K562 (cell line): ENCODE data around the gene C1orf174. TPM values are rescaled to one million over a fixed set of nuclear protein-coding genes. Genes with fewer than 3 reads are reported as not detected.

Experiments
- ATAC-seq: fragments of 200-7000 bp; cut with Tn5 transposase; 3 replicates; pipeline ENCODE4 v1.9.1; 2020; ENCODE audit warnings: moderate library complexity
- BruUV-seq: library from RNA; stranded (reverse); fragments of 400-500 nt; replicated peaks from 2 replicates; lab custom pipeline; 2021; lab: Mats Ljungman, UMichigan
- CTCF ChIA-PET: fragments of 300-600 bp; formaldehyde crosslinking; extraction: SDS; loops from one replicate; lab custom pipeline; 2021; ENCODE audit warnings: low intra/inter-chr PET ratio; lab: Yijun Ruan, JAX
- POLR2A ChIA-PET: fragments of 300-600, 350-650 bp; sonication (Branson Sonifier 250); formaldehyde crosslinking; extraction: SDS; loops from one replicate; lab custom pipeline; 2021; ENCODE audit warnings: antibody characterized with exemption, inconsistent platforms; lab: Yijun Ruan, JAX
- DNase-seq, 4 experiments: peaks; one replicate each; pipeline versions ENCODE4 v3.0.0 to v3.0.0-alpha.2; 2011 to 2018; ENCODE audit warnings: low spot score in 3 of 4, mixed read lengths in 3 of 4; ENCODE audit errors: extremely low read depth in 1 of 4
- FAIRE-seq: peaks from 2 replicates; lab custom pipeline; 2011; peaks lifted over from hg19 to GRCh38; lab: Jason Lieb, UNC
- H2AFZ ChIP-seq: 2 replicates; pipeline ENCODE4 v1.6.0; 2011; ENCODE audit warnings: low read depth, low read length, control low read depth, inconsistent platforms
- H3K27ac ChIP-seq: fragments of 200-600 bp; 3 replicates; pipeline ENCODE4 v1.8.0; 2011; ENCODE audit warnings: low read depth, mild to moderate bottlenecking, control low read depth, inconsistent platforms, low read length, moderate library complexity, mixed read lengths; ENCODE audit errors: extremely low read depth
- H3K27me3 ChIP-seq, 2 experiments: fragments of 300-600 bp in 1 of 2; 2 replicates in 1 of 2; 3 replicates in 1 of 2; pipeline versions ENCODE4 v1.6.0 to v1.8.0; 2011; ENCODE audit warnings: inconsistent platforms in 2 of 2, low read length in 2 of 2, mild to moderate bottlenecking in 1 of 2, mixed read lengths in 1 of 2, moderate library complexity in 1 of 2; ENCODE audit not compliant: control insufficient read depth in 2 of 2, insufficient read depth in 2 of 2
- H3K36me3 ChIP-seq: fragments of 300-600 bp; 3 replicates; pipeline ENCODE4 v1.8.0; 2011; ENCODE audit warnings: mild to moderate bottlenecking, low read length, inconsistent platforms; ENCODE audit not compliant: control insufficient read depth, insufficient read depth
- H3K4me1 ChIP-seq, 2 experiments: fragments of 200-600 bp in 1 of 2; replicated peaks in 1 of 2; 2 replicates in 1 of 2; 3 replicates in 1 of 2; pipeline versions ENCODE4 v1.5.1 to v1.8.0; 2011; ENCODE audit warnings: inconsistent platforms in 2 of 2, low read length in 2 of 2, mild to moderate bottlenecking in 1 of 2, mixed read lengths in 1 of 2, moderate library complexity in 1 of 2; ENCODE audit not compliant: control insufficient read depth in 2 of 2, insufficient read depth in 2 of 2
- H3K4me2 ChIP-seq: 2 replicates; pipeline ENCODE4 v1.6.1; 2011; ENCODE audit warnings: low read length, control low read depth, inconsistent platforms, mixed read lengths; ENCODE audit not compliant: insufficient read depth
- H3K4me3 ChIP-seq: fragments of 200-600 bp; sonication (generic), shearing (Covaris generic); 2 replicates; pipeline ENCODE4 v1.5.1; 2016; ENCODE audit warnings: control low read depth, inconsistent platforms
- H3K79me2 ChIP-seq: fragments of 200-600 bp; 3 replicates; pipeline ENCODE4 v1.8.0; 2011; ENCODE audit warnings: low read length, inconsistent platforms; ENCODE audit not compliant: control insufficient read depth, insufficient read depth
- H3K9ac ChIP-seq, 2 experiments: 2 replicates each; pipeline versions ENCODE4 v1.6.0 to v1.6.1; 2011; ENCODE audit warnings: low read depth in 2 of 2, low read length in 2 of 2, control low read depth in 1 of 2, inconsistent platforms in 1 of 2, mild to moderate bottlenecking in 1 of 2, mixed read lengths in 1 of 2; ENCODE audit not compliant: insufficient read depth in 1 of 2
- H3K9me1 ChIP-seq: one replicate; pipeline ENCODE4 v1.6.0; 2011; ENCODE audit warnings: inconsistent platforms, mild to moderate bottlenecking, low read length, moderate library complexity; ENCODE audit not compliant: control insufficient read depth, insufficient read depth
- H3K9me3 ChIP-seq: replicated peaks from 2 replicates; pipeline ENCODE4 v1.5.1; 2011; ENCODE audit warnings: low read depth, low read length, inconsistent platforms; ENCODE audit not compliant: control insufficient read depth, insufficient read depth
- H4K20me1 ChIP-seq: replicated peaks from 2 replicates; pipeline ENCODE4 v1.6.1; 2011; ENCODE audit warnings: low read length, inconsistent platforms, mixed read lengths; ENCODE audit not compliant: control insufficient read depth, insufficient read depth
- ARID3A ChIP-seq: IDR thresholded peaks from 2 replicates; pipeline ENCODE4 v1.6.1; 2012; ENCODE audit warnings: low read depth, low read length, improper control_type of control experiment, borderline replicate concordance
- CREBBP ChIP-seq: IDR thresholded peaks from one replicate; pipeline ENCODE4 v1.6.1; 2012; ENCODE audit warnings: low read depth, mild to moderate bottlenecking, control low read depth, inconsistent platforms, low read length
- DNMT1 ChIP-seq: fragments of 450-650 bp; IDR thresholded peaks from 2 replicates; pipeline ENCODE4 v1.6.1; 2016; ENCODE audit warnings: antibody characterized with exemption, mild to moderate bottlenecking
- ESRRB ChIP-seq: fragments of 250-450 bp; sonication (Bioruptor Pico); IDR thresholded peaks from 2 replicates; pipeline ENCODE4 v1.5.0; 2020; ENCODE audit warnings: mild to moderate bottlenecking, moderate library complexity, borderline replicate concordance
- EWSR1 ChIP-seq: fragments of 450-650 bp; IDR thresholded peaks from 2 replicates; pipeline ENCODE4 v1.6.1; 2018; ENCODE audit warnings: borderline replicate concordance, mild to moderate bottlenecking, low read depth, moderate library complexity; ENCODE audit not compliant: partially characterized antibody
- LEF1 ChIP-seq: fragments of 450-650 bp; IDR thresholded peaks from 2 replicates; pipeline ENCODE4 v1.6.1; 2016; ENCODE audit warnings: mild to moderate bottlenecking
- MECOM ChIP-seq: fragments of 250-450 bp; sonication (Bioruptor Pico); IDR thresholded peaks from 2 replicates; pipeline ENCODE4 v1.8.0; 2022; ENCODE audit warnings: inconsistent platforms
- NRF1 ChIP-seq, 2 experiments: fragments of 450-650 bp; IDR thresholded peaks in 1 of 2; conservative IDR thresholded peaks in 1 of 2; 2 replicates each; pipeline ENCODE4 v1.6.1; 2014; ENCODE audit warnings: mild to moderate bottlenecking in 2 of 2
- SMARCE1 ChIP-seq: fragments of 450-650 bp; IDR thresholded peaks from 2 replicates; pipeline ENCODE4 v1.7.1; 2016; ENCODE audit warnings: mild to moderate bottlenecking
- SPI1 ChIP-seq: IDR thresholded peaks from 2 replicates; pipeline ENCODE4 v1.6.1; 2011; ENCODE audit warnings: low read depth, low read length, control low read depth, borderline replicate concordance
- USF1 ChIP-seq: sonication (generic); formaldehyde crosslinking; IDR thresholded peaks from 2 replicates; pipeline ENCODE4 v1.9.0; 2022; ENCODE audit warnings: mild to moderate bottlenecking, missing genetic modification reagents
- ZHX1 ChIP-seq: fragments of 150-350 bp; conservative IDR thresholded peaks from 2 replicates; pipeline ENCODE4 v1.6.1; 2014; ENCODE audit warnings: low read length
- ZNF134 ChIP-seq: fragments of 250-450 bp; sonication (Bioruptor Pico); conservative IDR thresholded peaks from 2 replicates; pipeline ENCODE4 v1.4.0; 2020
- ZNF174 ChIP-seq: fragments of 250-450 bp; sonication (Bioruptor Pico); IDR thresholded peaks from 2 replicates; pipeline ENCODE4 v1.4.0; 2020; ENCODE audit warnings: mild to moderate bottlenecking
- ZNF274 ChIP-seq: IDR thresholded peaks from 2 replicates; pipeline ENCODE4 v1.6.1; 2011; ENCODE audit warnings: low read depth, mild to moderate bottlenecking, low read length, moderate library complexity, borderline replicate concordance
- ZNF436 ChIP-seq: fragments of 250-450, 450-650 bp; sonication (Bioruptor Pico); formaldehyde crosslinking; IDR thresholded peaks from 2 replicates; pipeline ENCODE4 v1.7.0; 2020; ENCODE audit warnings: mild to moderate bottlenecking
- ZNF780A ChIP-seq: fragments of 250-450 bp; sonication (Bioruptor Pico); IDR thresholded peaks from 2 replicates; pipeline ENCODE4 v1.5.0; 2021; ENCODE audit warnings: mild to moderate bottlenecking
- WGBS: fragments of 100-300 bp; shearing (Covaris generic); methylation state at CpG from one replicate; pipeline ENCODE4 v1.1.6; 2016; ENCODE audit warnings: low coverage, mixed read lengths; ENCODE audit not compliant: insufficient coverage; ENCODE audit errors: missing lambda C conversion rate; 5-methylcytosine and 5-hydroxymethylcytosine counted together
- in situ Hi-C: fragments of 300-500 bp; cut with MboI; formaldehyde crosslinking; loops from 4 replicates; pipeline ENCODE4 v1.15.0; 2018; ENCODE audit warnings: inconsistent platforms, mixed read lengths
- intact Hi-C: fragments of 100-400 bp; cut with micrococcal nuclease; formaldehyde crosslinking; loops from 2 replicates; pipeline ENCODE4 v1.14.2; 2022
- polyA plus RNA-seq, 8 experiments: library from polyadenylated mRNA; depleted of rRNA in 4 of 8; stranded (reverse) in 5 of 8; unstranded in 3 of 8; fragments of >200 nt; fragmentation: Nextera tagmentation in 2 of 8; fragmentation: Illumina TruSeq in 1 of 8; extraction: Ambion mirVana in 2 of 8; extraction: Trizol in 1 of 8; gene quantifications; 2 replicates each; pipeline versions ENCODE4 v1.2.1 to v1.2.3, GENCODE V29; 2011 to 2014; ENCODE audit warnings: inconsistent platforms in 1 of 8, missing spikeins in 1 of 8
- total RNA-seq, 7 experiments: library from RNA; depleted of rRNA in 6 of 7; stranded (reverse); fragments of >200 nt in 6 of 7; fragmentation: Illumina TruSeq in 2 of 7; extraction: Trizol in 2 of 7; gene quantifications; 2 replicates each; pipeline versions ENCODE4 v1.2.1 to v1.2.3, GENCODE V29; 2011 to 2021; ENCODE audit warnings: low replicate concordance in 1 of 7

C1orf174 gene
- total and polyA plus RNA-seq, 9 of the 15 experiments (the other 6 are each of a cell fraction or from before 2014, with no cell fraction given): 38.5 to 64.9 (median 45.4) TPM

GRCh38 chr1:3925762-3926161, 25.7 kb upstream of the C1orf174 start:
- FAIRE-seq (no peak), ATAC-seq (no peak), DNase-seq (no peak)
- Histone ChIP-seq H3K9ac (no peak overlapping the region), H3K79me2 (no peaks in the 10 kb centered on the region), H3K9me3 (peaks cover 2% of the 10 kb centered on the region), H3K9me1 (no peaks in the 10 kb centered on the region), H3K27ac (no peak overlapping the region), H3K4me1 (peaks cover 0 to 2% of the 10 kb centered on the region in 2 experiments; a peak in 2 of 5 replicates), H4K20me1 (no peaks in the 10 kb centered on the region), H3K4me2 (no peak overlapping the region), H2AFZ (no peak overlapping the region), H3K36me3 (no peaks in the 10 kb centered on the region), H3K27me3 (peaks cover 0 to 32% of the 10 kb centered on the region in 2 experiments; a peak in 2 of 5 replicates), H3K4me3 (no peak overlapping the region)
- POLR2A ChIA-PET: interaction anchor here (1.2 kb wide), 1 partner anchor 24 kb away, joined by 3 read pairs; no protein-coding TSS in a partner anchor
- 3% methylated on average over 8 of the region's 8 CpGs for WGBS
- BruUV-seq: no TSS peak
- in situ Hi-C loops (no loop called here), intact Hi-C loops (no loop called here)
- CTCF ChIA-PET: no interaction called here
- no peak for TF ChIP-seq ZHX1
- TF ChIP-seq LEF1: no peak
- TF ChIP-seq NRF1 (conservative IDR thresholded peaks at IDR 0.05 in 1 of 2, IDR thresholded peaks at IDR 0.05 in 1 of 2): no peak
- no peak for TF ChIP-seq ZNF780A (CRISPR knock-in tag)
- TF ChIP-seq ZNF436: no peak
- no peak for TF ChIP-seq ESRRB (CRISPR knock-in tag)
- no peak for TF ChIP-seq ZNF274
- no peak for TF ChIP-seq USF1 (CRISPR knock-in tag)
- TF ChIP-seq EWSR1: no peak
- no peak for TF ChIP-seq MECOM (CRISPR knock-in tag)
- TF ChIP-seq CREBBP: no peak
- no peak for TF ChIP-seq ZNF174 (CRISPR knock-in tag)
- no peak for TF ChIP-seq DNMT1
- TF ChIP-seq SPI1: no peak
- TF ChIP-seq SMARCE1: no peak
- TF ChIP-seq ZNF134 (CRISPR knock-in tag): no peak
- no peak for TF ChIP-seq ARID3A
